Activated CD4-positive, alpha-beta T cell treated with anti-CD3 and anti-CD28 coated beads, Interleukin-2, amount 50 U/mL, for 24 hours (primary cell): ENCODE data around the gene SH2D1A.
"Not testable (repeated sequence)": the region's sequence is repeated elsewhere in the genome, so short reads cannot be mapped to it uniquely, and the experiment has no call there.

Source experiments
- DNase-seq, 2 donors: peaks; one replicate each; pipeline ENCODE4 v3.0.0-alpha.2; 2020; ENCODE audit warnings: low read depth in 1 of 2, low spot score in 1 of 2

The SH2D1A gene

DNA sequence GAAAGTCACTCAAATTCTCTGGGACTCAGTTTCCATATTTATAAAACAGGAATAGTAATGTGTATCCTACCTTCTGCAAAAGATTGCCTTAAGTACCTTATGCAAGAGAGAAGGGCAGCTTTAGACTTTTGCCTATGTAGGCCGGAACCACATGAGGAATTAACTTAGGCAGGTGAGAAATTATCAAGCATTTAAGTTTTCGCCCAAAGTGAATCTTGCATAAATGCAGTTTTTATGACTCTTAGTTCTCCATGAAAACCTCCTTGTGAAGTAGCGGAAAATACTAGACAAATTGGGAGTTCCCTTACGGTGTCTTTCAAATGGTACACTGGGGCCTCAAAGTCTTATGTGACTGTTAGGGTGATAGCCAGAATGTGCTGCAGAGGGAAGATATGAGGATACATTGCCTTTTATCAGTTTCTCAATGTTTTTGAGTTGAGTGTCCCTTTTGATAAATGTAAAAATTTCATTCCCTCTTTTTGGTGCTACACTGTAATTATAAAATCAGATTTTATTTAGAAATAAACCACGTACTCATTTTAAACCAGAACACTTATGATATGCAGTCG, 2.6 kb downstream of the SH2D1A start:
- no peak for DNase-seq

- no peak for DNase-seq
These were observed 8.3 kb downstream of the SH2D1A start for GRCh38 chrX:124354648-124355047.

DNA sequence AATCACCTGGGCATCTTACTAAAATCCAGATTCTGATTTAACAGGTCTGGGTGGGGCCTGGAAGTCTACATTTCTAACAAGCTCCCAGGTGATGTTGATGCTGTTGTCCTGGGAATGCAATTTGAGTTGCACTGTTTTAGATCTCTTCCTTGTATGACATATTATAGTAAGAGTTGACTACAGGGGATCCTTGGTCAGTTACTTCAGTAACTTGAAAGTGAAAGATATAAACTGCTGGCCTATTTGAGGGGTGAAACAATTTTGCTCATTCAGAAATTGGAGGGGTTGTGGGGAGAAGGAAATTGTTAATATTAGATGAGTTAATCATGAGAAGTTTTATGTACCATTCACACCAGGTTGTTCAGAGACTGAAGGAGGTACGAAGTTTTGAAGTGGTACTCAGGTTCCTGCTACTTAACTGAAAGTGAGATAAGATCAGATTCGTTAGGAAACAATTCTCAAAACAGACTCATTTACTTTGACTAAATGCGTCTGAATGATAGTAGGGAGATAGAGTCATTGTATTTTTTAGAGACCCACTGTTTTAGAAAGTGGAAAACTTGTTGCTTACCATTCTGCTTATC, 12.5 kb downstream of the SH2D1A start:
- DNase-seq = no peak

- DNase-seq = no peak
These were observed 15.7 kb downstream of the SH2D1A start for GRCh38 chrX:124362072-124362471.

DNA sequence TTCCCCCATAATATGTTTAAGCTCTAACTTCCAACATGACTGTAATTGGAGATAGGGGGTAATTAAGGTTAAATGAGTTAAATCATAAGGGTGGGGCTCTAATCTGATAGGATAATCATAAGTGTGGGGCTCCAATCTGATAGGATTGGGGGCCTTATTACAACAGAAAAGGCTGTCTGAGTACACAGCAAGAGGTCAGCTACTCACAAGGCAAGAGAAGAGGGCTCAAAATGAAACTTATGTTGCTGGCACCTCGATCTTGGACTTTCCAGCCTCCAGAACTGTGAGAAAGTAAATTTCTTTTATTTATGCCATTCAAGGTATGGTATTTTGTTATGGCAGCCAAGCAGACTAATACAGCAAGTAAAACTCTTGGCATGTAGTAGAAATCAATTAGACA, 16.4 kb downstream of the SH2D1A start:
- no peak for DNase-seq

GRCh38 chrX:124369722-124370121, 23.4 kb downstream of the SH2D1A start:
- no peak for DNase-seq

DNA sequence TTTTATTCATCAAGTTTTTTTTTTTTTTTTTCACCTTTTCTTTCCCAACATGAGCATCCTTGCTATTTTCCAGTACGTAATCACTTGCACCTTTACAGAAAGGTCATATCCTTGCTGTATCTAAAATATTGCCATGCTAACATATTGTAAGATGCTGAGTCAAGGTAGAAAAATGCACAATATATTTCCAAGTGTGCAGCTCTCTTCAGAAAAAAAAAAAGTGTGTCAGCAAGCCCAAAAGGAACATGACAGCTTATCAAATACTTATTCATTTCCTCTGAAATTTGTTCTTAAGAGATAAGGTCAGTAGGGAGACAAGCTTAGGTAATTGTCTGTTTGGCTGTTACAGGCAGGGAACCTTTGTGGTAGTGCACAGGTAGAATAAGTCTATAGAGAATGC, 27.0 kb downstream of the SH2D1A start:
- DNase-seq = no peak

GRCh38 chrX:124378643-124379042, 32.3 kb downstream of the SH2D1A start:
- DNase-seq = no peak

- no peak for DNase-seq
These were observed 37.0 kb downstream of the SH2D1A start for GRCh38 chrX:124383354-124383753.

- no peak for DNase-seq
These were observed 40.0 kb downstream of the SH2D1A start for GRCh38 chrX:124386401-124386800.

DNA sequence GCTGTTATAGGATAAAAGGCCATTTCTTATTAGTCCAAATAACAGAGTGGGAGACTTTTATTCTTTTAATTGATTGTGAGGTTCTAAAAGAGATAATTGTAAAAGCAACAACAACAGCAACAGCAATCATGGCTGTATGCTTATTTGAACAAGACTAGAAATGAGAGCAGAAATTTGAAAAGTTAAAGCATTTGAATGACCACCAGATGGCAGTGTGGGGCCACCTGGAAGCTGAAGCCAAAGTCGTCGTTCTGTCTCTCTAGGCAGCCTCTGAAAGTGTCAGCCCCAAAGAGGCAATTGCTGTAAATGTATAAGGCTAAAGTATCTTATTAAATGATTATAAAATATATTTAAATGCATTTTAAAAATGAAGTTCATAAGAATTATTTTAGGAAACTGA, 42.2 kb downstream of the SH2D1A start:
- peak; percentile 2 to 35 for DNase-seq

- DNase-seq = no peak
These were observed 46.4 kb downstream of the SH2D1A start for GRCh38 chrX:124392794-124393193.

- no peak for DNase-seq
These were observed 46.9 kb downstream of the SH2D1A start for GRCh38 chrX:124393238-124393637.

DNA sequence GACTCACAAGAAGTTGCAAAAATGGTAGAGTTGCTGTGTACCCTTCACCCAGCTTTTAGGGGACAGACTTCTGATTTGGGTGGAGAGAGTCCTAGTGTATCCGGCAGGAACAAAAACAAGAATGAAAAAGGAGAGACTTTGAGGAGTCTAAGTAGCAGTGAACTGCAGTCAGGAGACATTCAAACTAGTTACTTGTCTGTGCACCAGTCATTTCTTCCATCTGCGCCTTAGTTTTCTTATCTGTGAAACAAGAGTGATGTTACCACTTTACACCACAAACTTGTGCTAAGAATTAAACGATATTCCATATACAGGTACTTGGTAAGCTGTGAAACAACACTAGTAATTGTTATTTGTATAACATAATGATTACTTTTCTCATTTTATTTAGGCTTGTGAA, 47.3 kb downstream of the SH2D1A start:
- no peak for DNase-seq

DNA sequence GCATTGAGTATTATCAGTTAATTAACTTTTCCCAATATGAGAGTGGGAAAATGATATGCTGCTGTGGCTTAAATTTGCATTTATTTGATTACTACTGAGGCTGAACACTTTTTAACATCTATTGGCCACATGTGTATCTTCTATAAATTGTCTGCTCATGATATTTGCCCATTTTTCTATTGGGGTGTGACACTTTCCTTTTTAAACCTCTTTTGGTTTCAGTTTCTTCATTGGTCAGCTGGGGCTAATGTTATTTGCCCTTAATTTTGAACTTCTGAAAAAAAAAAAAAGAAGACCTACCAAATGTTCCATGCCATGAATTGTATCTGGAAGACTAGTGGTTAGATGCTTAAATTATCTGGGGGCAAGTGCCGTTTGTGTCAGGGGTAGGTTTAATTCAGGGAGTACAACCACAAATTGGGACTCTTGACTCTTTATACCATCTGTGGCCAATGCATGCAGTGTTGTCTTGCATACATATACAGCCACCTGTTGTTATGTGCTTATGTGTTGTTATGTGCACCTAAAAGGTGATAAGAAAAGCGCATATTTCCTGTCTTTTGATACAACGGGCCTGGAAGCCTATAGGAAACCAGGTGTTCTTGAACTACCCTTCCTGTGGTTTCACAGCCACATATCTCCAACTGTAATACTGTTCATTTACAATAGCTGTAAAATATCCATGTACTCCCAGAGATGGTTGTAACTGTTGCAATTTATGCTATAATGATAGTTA, 49.0 kb downstream of the SH2D1A start:
- DNase-seq = no peak

GRCh38 chrX:124401696-124402095, 55.3 kb downstream of the SH2D1A start:
- no peak for DNase-seq

DNA sequence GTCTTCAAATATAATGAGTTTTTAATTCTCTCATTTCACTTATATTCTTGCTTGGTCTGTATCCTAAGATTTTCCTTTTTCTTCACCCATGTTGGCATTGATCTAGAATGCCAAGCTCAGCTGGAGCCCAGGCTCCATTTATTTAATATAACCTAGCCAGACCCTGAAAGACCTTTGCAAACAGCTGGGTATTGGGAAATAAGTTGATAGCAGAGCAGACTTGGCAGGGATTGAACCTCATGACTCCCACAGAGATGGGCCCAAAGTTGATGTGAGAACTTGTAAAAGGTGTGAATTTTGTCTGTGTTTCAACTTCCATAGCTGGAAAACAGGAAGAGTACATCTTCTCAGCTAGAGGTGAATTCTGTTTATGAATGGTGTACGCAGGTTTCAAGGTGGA, 59.5 kb downstream of the SH2D1A start:
- no peak for DNase-seq

GRCh38 chrX:124406294-124407014, 60.1 kb downstream of the SH2D1A start:
- DNase-seq = peak; percentile 8 to 69

DNA sequence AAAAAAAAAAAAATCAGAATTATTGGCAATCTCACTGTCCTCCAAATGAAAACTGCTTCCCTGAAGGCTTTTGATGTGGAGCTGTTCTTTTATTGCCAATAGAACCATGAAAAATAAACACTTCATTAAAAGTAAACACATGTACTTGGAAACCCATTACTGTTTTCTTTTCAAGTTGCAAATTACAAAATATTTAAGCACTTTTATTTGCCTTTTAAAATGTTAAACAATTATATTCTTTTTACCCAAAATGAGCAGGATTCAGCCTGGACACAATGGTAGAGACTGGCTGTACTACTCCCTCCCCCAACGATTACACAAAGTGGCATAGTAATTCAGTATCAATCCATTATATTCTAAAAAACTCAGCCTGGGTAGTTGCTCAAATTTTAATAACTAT, 60.9 kb downstream of the SH2D1A start:
- DNase-seq = no peak

DNA sequence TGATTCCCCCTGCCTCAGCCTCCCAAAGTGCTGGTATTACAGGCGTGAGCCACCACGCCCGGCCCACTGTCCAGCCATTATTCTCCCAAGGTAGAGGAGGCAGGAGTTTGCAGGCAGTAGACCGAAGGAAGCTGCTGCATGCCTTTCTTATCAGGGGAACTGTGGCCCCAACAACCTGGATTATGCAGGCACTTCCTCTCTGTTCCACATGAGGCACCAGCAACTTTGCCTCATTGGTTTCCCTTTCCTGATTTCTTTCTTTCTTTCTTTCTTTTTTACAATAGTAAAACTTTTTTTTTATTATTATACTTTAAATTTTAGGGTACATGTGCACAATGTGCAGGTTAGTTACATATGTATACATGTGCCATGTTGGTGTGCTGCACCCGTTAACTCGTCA, 62.0 kb downstream of the SH2D1A start:
- not testable (repeated sequence) for DNase-seq

DNA sequence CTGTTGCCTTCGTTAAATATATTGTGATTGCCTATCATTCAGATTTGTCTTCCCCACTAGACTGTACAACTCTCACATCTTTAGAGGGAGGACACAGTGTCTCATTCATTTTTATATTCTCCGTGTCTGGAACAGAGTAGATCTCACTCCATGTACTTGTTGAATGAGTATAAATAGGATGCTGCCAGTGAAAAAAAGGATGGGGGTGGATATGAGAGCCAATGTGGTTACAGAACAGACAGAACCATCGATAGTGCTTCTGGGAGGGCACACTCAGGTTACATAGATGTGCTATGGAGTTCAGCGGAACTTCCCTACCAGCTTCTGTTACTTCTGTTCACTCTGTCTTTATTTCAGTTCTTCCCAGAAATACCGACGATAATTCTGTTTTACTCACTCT, 66.9 kb downstream of the SH2D1A start:
- DNase-seq = no peak

GRCh38 chrX:124414281-124414680, 67.9 kb downstream of the SH2D1A start:
- DNase-seq = no peak
